Panc1 (cell line): Measurements from ENCODE around the gene PRPF31. TPM values are rescaled to one million over a fixed set of nuclear protein-coding genes. Genes with fewer than 3 reads are reported as not detected.

ENCODE experiments used
- ATAC-seq: fragments of 200-7000 bp; cut with Tn5 transposase; 2 replicates; pipeline ENCODE4 v1.9.1; 2020; ENCODE audit warnings: mild to moderate bottlenecking, moderate library complexity
- BruUV-seq: library from RNA; stranded (reverse); fragments of 400-500 nt; replicated peaks from 2 replicates; lab custom pipeline; 2021; lab: Mats Ljungman, UMichigan
- CTCF ChIA-PET: fragments of 300-600 bp; sonication (Branson Sonifier 250); formaldehyde crosslinking; loops from one replicate; lab custom pipeline; 2022; ENCODE audit warnings: antibody characterized with exemption; lab: Charles Lee
- POLR2A ChIA-PET: fragments of 300-600 bp; sonication (Branson Sonifier 250); formaldehyde crosslinking; loops from one replicate; lab custom pipeline; 2022; ENCODE audit warnings: antibody characterized with exemption; lab: Charles Lee
- DNase-seq: peaks from one replicate; pipeline ENCODE4 v3.0.0-alpha.2; 2010; ENCODE audit warnings: low read depth, low spot score
- H3K27ac ChIP-seq: 2 replicates; pipeline ENCODE4 v1.5.1; 2011; ENCODE audit warnings: mild to moderate bottlenecking, low read length, inconsistent platforms
- H3K27me3 ChIP-seq: fragments of 200-500 bp; sonication (Bioruptor generic); 2 replicates; pipeline ENCODE4 v1.6.0; 2014; ENCODE audit warnings: low read length, inconsistent platforms; ENCODE audit not compliant: control insufficient read depth, insufficient read depth
- H3K36me3 ChIP-seq: fragments of 200-500 bp; sonication (Bioruptor generic); 2 replicates; pipeline ENCODE4 v1.5.1; 2014; ENCODE audit warnings: inconsistent platforms, mild to moderate bottlenecking, low read length, moderate library complexity; ENCODE audit not compliant: control insufficient read depth, insufficient read depth
- H3K4me1 ChIP-seq: 2 replicates; pipeline ENCODE4 v1.5.1; 2011; ENCODE audit warnings: inconsistent platforms, mild to moderate bottlenecking, low read length, moderate library complexity; ENCODE audit not compliant: control insufficient read depth, insufficient read depth
- H3K4me3 ChIP-seq, 2 experiments: 2 replicates each; pipeline ENCODE4 v1.5.1; 2011 to 2012; ENCODE audit warnings: low read depth in 2 of 2, low read length in 2 of 2, mild to moderate bottlenecking in 2 of 2, inconsistent platforms in 1 of 2, moderate library complexity in 1 of 2
- H3K9me3 ChIP-seq: fragments of 200-500 bp; sonication (Bioruptor generic); 2 replicates; pipeline ENCODE4 v1.5.1; 2014; ENCODE audit warnings: low read depth, mild to moderate bottlenecking, inconsistent platforms, low read length, moderate library complexity; ENCODE audit not compliant: control insufficient read depth, insufficient read depth
- CTCF ChIP-seq: fragments of 450-650 bp; IDR thresholded peaks from 2 replicates; pipeline ENCODE4 v1.5.1; 2017; ENCODE audit warnings: mild to moderate bottlenecking
- POLR2AphosphoS5 ChIP-seq: IDR thresholded peaks from 2 replicates; pipeline ENCODE4 v1.6.1; 2012; ENCODE audit warnings: mild to moderate bottlenecking, low read depth, low read length, moderate library complexity
- REST ChIP-seq, 2 experiments: IDR thresholded peaks; 2 replicates each; pipeline ENCODE4 v1.6.1; 2011 to 2012; ENCODE audit warnings: low read depth in 2 of 2, control low read depth in 1 of 2, low read length in 1 of 2, mild to moderate bottlenecking in 1 of 2, moderate library complexity in 1 of 2; ENCODE audit not compliant: insufficient read depth in 1 of 2
- SIN3A ChIP-seq: IDR thresholded peaks from 2 replicates; pipeline ENCODE4 v1.6.1; 2012; ENCODE audit warnings: low read depth, mild to moderate bottlenecking, low read length, moderate library complexity, borderline replicate concordance; ENCODE audit not compliant: insufficient read depth
- TCF7L2 ChIP-seq: IDR thresholded peaks from 2 replicates; pipeline ENCODE4 v1.6.1; 2011; ENCODE audit warnings: mild to moderate bottlenecking, low read depth, low read length, inconsistent platforms
- in situ Hi-C: cut with HindIII; loops from 2 replicates; pipeline ENCODE4 v1.10.0; 2016; ENCODE audit warnings: low sequenced_read_pairs, low pct_unique_long_range_greater_than_20kb
- intact Hi-C: fragments of 100-400 bp; cut with micrococcal nuclease; formaldehyde crosslinking; loops from one replicate; pipeline ENCODE4 v1.10.0; 2022; ENCODE audit not compliant: unreplicated experiment
- total RNA-seq: library from RNA; stranded (reverse); gene quantifications from one replicate; pipeline ENCODE4 v1.2.1, GENCODE V29; 2021; ENCODE audit not compliant: unreplicated experiment

PRPF31 gene
- total RNA-seq, 1 experiment from 2014 or later: 117 TPM

GRCh38 chr19:54084410-54084809 is 31.1 kb upstream of the PRPF31 start:
- intact Hi-C loops: no loop called here
- ChIA-PET CTCF (interaction anchor here (0.7 kb wide), 1 partner anchor 105 kb away, joined by 4 read pairs; no protein-coding TSS in a partner anchor), POLR2A (no interaction called here)
- in situ Hi-C loops: no loop called here
- H3K4me3 ChIP-seq: no peak overlapping the region
- H3K4me1 ChIP-seq: 0 out of 2 replicates have a peak, but pooled peaks cover under 1% of the 10 kb centered on the region
- H3K36me3 ChIP-seq: no peaks in the 10 kb centered on the region
- BruUV-seq: no TSS peak
- ATAC-seq (no peak), DNase-seq (no peak)
- peaks cover 23% of the 10 kb centered on the region for H3K9me3 ChIP-seq
- TF ChIP-seq TCF7L2 (no peak), POLR2AphosphoS5 (no peak), SIN3A (no peak), REST (IDR thresholded peaks at IDR 0.05; ENCODE audit: insufficient read depth in 1 of 2, low read depth in 2 of 2, low read length in 1 of 2) (no peak), CTCF (no peak)
- no peak overlapping the region for H3K27ac ChIP-seq
- H3K27me3 ChIP-seq: no peaks in the 10 kb centered on the region

- no TSS peak for BruUV-seq
- no peak for TF ChIP-seq CTCF
- no peak for TF ChIP-seq REST (IDR thresholded peaks at IDR 0.05; ENCODE audit: insufficient read depth in 1 of 2, low read depth in 2 of 2, low read length in 1 of 2)
- TF ChIP-seq SIN3A: no peak
- no peak for TF ChIP-seq POLR2AphosphoS5
- TF ChIP-seq TCF7L2: no peak
- ChIA-PET POLR2A (no interaction called here), CTCF (interaction anchor here (0.7 kb wide), 1 partner anchor 435 kb away, joined by 5 read pairs; no protein-coding TSS in a partner anchor)
- DNase-seq (no peak), ATAC-seq (no peak)
- H3K36me3 ChIP-seq: no peaks in the 10 kb centered on the region
- no peak overlapping the region for H3K4me3 ChIP-seq
- peaks cover 4% of the 10 kb centered on the region; the same call in 1 of the 2 replicates for H3K9me3 ChIP-seq
- peak overlapping the region; percentile 89; the same call in 1 of the 2 replicates for H3K27ac ChIP-seq
- in situ Hi-C loops (no loop called here), intact Hi-C loops (no loop called here)
- no peaks in the 10 kb centered on the region for H3K27me3 ChIP-seq
- H3K4me1 ChIP-seq: peaks cover 12% of the 10 kb centered on the region
Measured at GRCh38 chr19:54094426-54095000, 21.0 kb upstream of the PRPF31 start.
